Sigmoid colon (tissue), 7 donors: ENCODE measurements around the gene DDX43. TPM values are rescaled to one million over a fixed set of nuclear protein-coding genes. Genes with fewer than 3 reads are reported as not detected.

Experiments used
- DNase-seq: peaks from one replicate; pipeline ENCODE4 v3.0.0-alpha.2; 2019
- H3K27ac ChIP-seq, 4 donors: fragments of 200-600 bp; sonication (generic); one replicate each; pipeline ENCODE4 v1.5.1; 2016 to 2019; ENCODE audit warnings: mild to moderate bottlenecking in 1 of 4
- H3K27me3 ChIP-seq, 3 donors: fragments of 200-600 bp; sonication (generic); one replicate each; pipeline ENCODE4 v1.5.1; 2019; ENCODE audit warnings: mild to moderate bottlenecking in 1 of 3
- H3K36me3 ChIP-seq, 4 donors: fragments of 200-600 bp; sonication (generic); one replicate each; pipeline ENCODE4 v1.5.1; 2016 to 2019
- H3K4me1 ChIP-seq, 4 donors: fragments of 200-600 bp; sonication (generic); one replicate each; pipeline ENCODE4 v1.5.1; 2017 to 2019
- H3K4me3 ChIP-seq, 4 donors: fragments of 200-600 bp; sonication (generic); one replicate each; pipeline ENCODE4 v1.5.1; 2017 to 2019; ENCODE audit warnings: mild to moderate bottlenecking in 2 of 4, moderate library complexity in 1 of 4
- H3K9me3 ChIP-seq, 4 donors: fragments of 200-600 bp in 3 of 4; sonication (generic) in 3 of 4; one replicate each; pipeline versions ENCODE4 v1.5.1 to v1.6.1; 2013 to 2019
- EP300 ChIP-seq, 4 donors: sonication (generic); formaldehyde crosslinking; IDR thresholded peaks; one replicate each; pipeline ENCODE4 v1.6.1; 2017; ENCODE audit warnings: antibody characterized with exemption in 4 of 4
- POLR2A ChIP-seq, 2 donors: fragments of 450-650 bp; IDR thresholded peaks; one replicate each; pipeline ENCODE4 v1.6.1; 2016; ENCODE audit warnings: antibody characterized with exemption in 2 of 2, mild to moderate bottlenecking in 2 of 2, moderate library complexity in 2 of 2
- POLR2AphosphoS5 ChIP-seq, 4 donors: sonication (generic); formaldehyde crosslinking; IDR thresholded peaks; one replicate each; pipeline ENCODE4 v1.6.1; 2017; ENCODE audit warnings: antibody characterized with exemption in 4 of 4
- WGBS, 2 donors: extraction: QIAGEN DNeasy Blood & Tissue Kit; methylation state at CpG; one replicate each; pipeline ENCODE4 v1.1.7; 2013; 5-methylcytosine and 5-hydroxymethylcytosine counted together
- intact Hi-C: fragments of 100-400 bp; cut with DNase I; formaldehyde crosslinking; loops from one replicate; pipeline ENCODE4 v1.15.1; 2023
- polyA plus RNA-seq, 3 donors: library from polyadenylated mRNA; stranded (reverse); fragments of 200-250 nt; gene quantifications; one replicate each; pipeline ENCODE4 v1.2.3, GENCODE V29; 2013
- total RNA-seq, 4 donors: library from RNA; depleted of rRNA; stranded (reverse); fragments of >200 nt; gene quantifications; one replicate each; pipeline ENCODE4 v1.1.0, GENCODE V29; 2016
- TF ChIP-seq, protein P1 (sequence below), 4 experiments: fragments of 450-650 bp in 3 of 4; fragments of 200-600 bp in 1 of 4; IDR thresholded peaks; one replicate each; pipeline ENCODE4 v1.5.1; 2016 to 2019; ENCODE audit warnings: antibody characterized with exemption in 4 of 4, mild to moderate bottlenecking in 3 of 4, moderate library complexity in 2 of 4
- donor health status: healthy with polysubstance abuse.
- donor health status: Bipolar disorder and iron deficiency.
- donor health status: healthy.

DDX43 gene
- total and polyA plus RNA-seq, 7 donors = 0.73 to 9.4 (median 1.3) TPM; not detected in 1

DNA sequence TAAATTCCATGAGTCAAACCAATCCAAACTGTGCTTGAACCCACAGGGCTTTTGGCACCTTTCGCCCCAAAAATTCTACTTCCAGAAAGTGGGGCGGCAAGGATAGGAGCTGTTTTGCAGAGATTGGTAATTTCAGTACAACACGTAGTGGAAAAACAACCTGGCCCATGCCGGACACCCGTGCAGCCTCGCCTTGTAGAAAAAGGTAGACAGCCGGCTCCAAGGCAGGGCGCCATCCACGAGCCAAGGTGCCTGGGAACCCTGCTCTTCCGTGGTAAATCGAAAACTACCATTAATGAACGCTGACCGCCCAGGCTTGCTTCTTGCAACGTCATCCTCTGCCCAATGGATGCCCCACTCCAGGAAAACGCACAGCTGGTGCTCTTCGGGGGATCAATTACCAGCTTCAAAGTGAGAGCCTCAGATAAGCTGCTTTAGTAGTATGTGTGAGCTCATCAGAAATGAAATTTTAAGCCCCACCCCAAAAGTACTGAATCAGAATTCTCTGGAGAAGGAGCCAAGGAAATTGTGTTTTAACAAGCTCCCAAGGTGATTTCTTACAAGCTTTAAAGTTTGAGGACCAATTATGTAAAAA is 26.8 kb upstream of the DDX43 start:
- TF ChIP-seq, protein P1, sequence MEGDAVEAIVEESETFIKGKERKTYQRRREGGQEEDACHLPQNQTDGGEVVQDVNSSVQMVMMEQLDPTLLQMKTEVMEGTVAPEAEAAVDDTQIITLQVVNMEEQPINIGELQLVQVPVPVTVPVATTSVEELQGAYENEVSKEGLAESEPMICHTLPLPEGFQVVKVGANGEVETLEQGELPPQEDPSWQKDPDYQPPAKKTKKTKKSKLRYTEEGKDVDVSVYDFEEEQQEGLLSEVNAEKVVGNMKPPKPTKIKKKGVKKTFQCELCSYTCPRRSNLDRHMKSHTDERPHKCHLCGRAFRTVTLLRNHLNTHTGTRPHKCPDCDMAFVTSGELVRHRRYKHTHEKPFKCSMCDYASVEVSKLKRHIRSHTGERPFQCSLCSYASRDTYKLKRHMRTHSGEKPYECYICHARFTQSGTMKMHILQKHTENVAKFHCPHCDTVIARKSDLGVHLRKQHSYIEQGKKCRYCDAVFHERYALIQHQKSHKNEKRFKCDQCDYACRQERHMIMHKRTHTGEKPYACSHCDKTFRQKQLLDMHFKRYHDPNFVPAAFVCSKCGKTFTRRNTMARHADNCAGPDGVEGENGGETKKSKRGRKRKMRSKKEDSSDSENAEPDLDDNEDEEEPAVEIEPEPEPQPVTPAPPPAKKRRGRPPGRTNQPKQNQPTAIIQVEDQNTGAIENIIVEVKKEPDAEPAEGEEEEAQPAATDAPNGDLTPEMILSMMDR (IDR thresholded peaks at IDR 0.05) = no peak
- TF ChIP-seq POLR2AphosphoS5 (IDR thresholded peaks at IDR 0.05) = no peak
- no peak for TF ChIP-seq POLR2A (IDR thresholded peaks at IDR 0.05)
- no peak for TF ChIP-seq EP300 (IDR thresholded peaks at IDR 0.05)
- no peak overlapping the region for H3K27ac ChIP-seq
- H3K4me3 ChIP-seq = no peak overlapping the region
- no peaks in the 10 kb centered on the region for H3K36me3 ChIP-seq
- no peaks in the 10 kb centered on the region for H3K4me1 ChIP-seq
- no peaks in the 10 kb centered on the region for H3K27me3 ChIP-seq
- intact Hi-C loops = no loop called here
- 75 to 80% methylated on average over 16 of the region's 16 CpGs for WGBS, 2 donors
- DNase-seq = no peak
- peaks cover 0 to 6% (median 5%) of the 10 kb centered on the region in 4 donors for H3K9me3 ChIP-seq

DNA sequence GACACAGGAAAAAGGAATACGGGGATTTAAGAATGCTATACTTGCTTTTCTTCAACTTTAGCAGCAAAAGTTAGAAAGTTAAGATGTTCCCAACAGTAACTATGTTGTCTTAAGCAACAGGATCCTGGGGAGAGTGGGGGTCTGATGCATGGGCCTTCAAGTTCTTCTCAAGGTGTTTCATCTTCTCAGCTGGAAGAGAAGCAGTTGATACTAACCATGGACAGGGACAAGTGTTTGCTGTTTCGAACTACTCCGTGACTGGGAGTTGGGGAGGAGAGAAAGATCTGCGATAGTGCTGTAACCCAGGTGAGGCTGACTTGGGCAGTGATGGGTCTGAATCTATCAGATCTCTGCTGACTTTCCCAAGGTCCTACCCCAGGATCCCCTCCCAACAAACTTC is 26.0 kb upstream of the DDX43 start:
- WGBS, 2 donors = 89 to 94% methylated on average over 4 of the region's 4 CpGs
- Histone ChIP-seq H3K4me1 (no peaks in the 10 kb centered on the region), H3K9me3 (peaks cover 0 to 6% (median 5%) of the 10 kb centered on the region in 4 donors), H3K36me3 (no peaks in the 10 kb centered on the region), H3K27ac (no peak overlapping the region), H3K4me3 (no peak overlapping the region), H3K27me3 (no peaks in the 10 kb centered on the region)
- TF ChIP-seq EP300 (IDR thresholded peaks at IDR 0.05) = no peak
- no peak for DNase-seq
- intact Hi-C loops = no loop called here

DNA sequence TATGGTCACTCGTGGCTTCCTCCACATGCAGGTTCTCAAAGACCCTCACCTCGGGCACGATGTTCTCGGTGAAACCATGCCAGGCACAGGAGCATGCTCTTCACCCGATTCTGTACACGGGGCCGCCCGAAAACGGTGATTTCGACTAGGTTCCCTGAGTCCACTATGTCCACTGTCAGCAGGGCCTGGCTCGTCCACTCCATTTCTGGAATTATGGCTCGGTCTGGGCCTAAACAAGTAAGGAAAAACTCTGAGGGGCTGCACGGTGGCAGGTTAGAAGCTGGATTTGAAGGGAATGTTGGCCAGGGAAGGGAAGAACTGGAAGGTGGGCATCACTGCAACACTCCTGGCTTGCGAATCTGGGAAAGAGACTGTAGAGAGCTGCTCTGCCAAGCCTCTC is 25.5 kb upstream of the DDX43 start:
- WGBS, 2 donors = 91 to 94% methylated on average over 14 of the region's 14 CpGs
- no peak overlapping the region for H3K27ac ChIP-seq
- H3K9me3 ChIP-seq = peaks cover 0 to 6% (median 5%) of the 10 kb centered on the region in 4 donors
- no peaks in the 10 kb centered on the region for H3K36me3 ChIP-seq
- TF ChIP-seq, protein P1 (IDR thresholded peaks at IDR 0.05) = no peak
- no peak for TF ChIP-seq POLR2AphosphoS5 (IDR thresholded peaks at IDR 0.05)
- TF ChIP-seq POLR2A (IDR thresholded peaks at IDR 0.05) = no peak
- TF ChIP-seq EP300 (IDR thresholded peaks at IDR 0.05) = no peak
- no peaks in the 10 kb centered on the region for H3K4me1 ChIP-seq
- H3K4me3 ChIP-seq = no peak overlapping the region
- no peaks in the 10 kb centered on the region for H3K27me3 ChIP-seq
- intact Hi-C loops = no loop called here
- no peak for DNase-seq

DNA sequence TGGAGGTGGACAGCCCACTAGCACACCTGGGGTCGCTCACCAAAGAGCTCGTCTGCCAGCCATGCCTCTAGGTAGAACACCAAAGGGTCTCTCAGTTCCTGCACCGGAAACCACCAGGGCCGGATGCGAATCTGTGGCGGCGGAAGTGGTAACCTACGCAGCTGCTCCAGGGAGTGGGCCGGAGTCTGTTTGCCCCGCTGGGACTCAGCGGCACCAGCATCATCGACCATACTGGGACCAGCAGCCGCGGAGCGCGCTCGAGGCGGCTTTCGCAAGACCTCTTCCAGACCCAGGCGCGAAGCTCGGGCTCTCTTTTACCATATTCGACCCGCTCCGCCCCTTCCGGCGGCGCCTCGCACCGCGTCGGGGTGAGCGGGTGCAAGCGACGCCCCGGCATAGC is 25.1 kb upstream of the DDX43 start, which contains the start of gene OOEP:
Gene OOEP (minus strand): TSS at position 335 of the 400 bp plus-strand sequence. CDS start 105 bp downstream, at position 230.
- Histone ChIP-seq H3K36me3 (no peaks in the 10 kb centered on the region), H3K4me3 (no peak within 1 kb of the TSS), H3K27ac (no peak within 1 kb of the TSS), H3K27me3 (no peaks in the 10 kb centered on the region), H3K4me1 (no peaks in the 10 kb centered on the region), H3K9me3 (peaks cover 0 to 6% (median 5%) of the 10 kb centered on the region in 4 donors)
- no peak for DNase-seq
- intact Hi-C loops = no loop called here
- no peak for TF ChIP-seq POLR2AphosphoS5 (IDR thresholded peaks at IDR 0.05)
- TF ChIP-seq, protein P1 (IDR thresholded peaks at IDR 0.05) = no peak
- no peak for TF ChIP-seq POLR2A (IDR thresholded peaks at IDR 0.05)
- no peak for TF ChIP-seq EP300 (IDR thresholded peaks at IDR 0.05)
- 97% methylated on average over 36 of the region's 36 CpGs for WGBS, 2 donors

DNA sequence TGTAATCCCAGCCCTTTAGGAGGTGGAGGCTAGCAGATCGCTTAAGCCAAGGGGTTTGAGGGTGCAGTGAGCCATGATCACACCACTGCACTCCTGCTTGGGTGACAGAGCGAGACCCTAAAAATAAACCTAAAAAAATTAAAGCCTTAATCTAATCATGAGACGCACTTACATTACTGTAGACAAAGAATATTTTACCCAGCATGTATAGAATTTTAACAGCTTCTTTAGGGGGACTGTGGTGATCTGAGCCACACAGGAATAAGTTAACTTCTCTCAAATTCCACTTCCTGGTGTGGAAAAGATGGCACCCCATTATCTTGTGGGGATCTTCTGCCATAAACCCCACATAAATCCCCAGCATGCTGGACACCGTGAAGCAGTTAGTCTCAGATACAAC is 22.6 kb upstream of the DDX43 start:
- Histone ChIP-seq H3K4me1 (no peaks in the 10 kb centered on the region), H3K27me3 (no peaks in the 10 kb centered on the region), H3K9me3 (peaks cover 0 to 6% (median 5%) of the 10 kb centered on the region in 4 donors), H3K4me3 (no peak overlapping the region), H3K36me3 (no peaks in the 10 kb centered on the region), H3K27ac (no peak overlapping the region)
- WGBS, 2 donors = 94 to 97% methylated on average over 4 of the region's 4 CpGs
- intact Hi-C loops = no loop called here
- DNase-seq = no peak
- TF ChIP-seq, protein P1 (IDR thresholded peaks at IDR 0.05) = no peak
- TF ChIP-seq EP300 (IDR thresholded peaks at IDR 0.05) (no peak), POLR2A (IDR thresholded peaks at IDR 0.05) (no peak), POLR2AphosphoS5 (IDR thresholded peaks at IDR 0.05) (no peak)
